H1 (cell line): ENCODE results near the gene PPP1R15B. TPM values are rescaled to one million over a fixed set of nuclear protein-coding genes. Genes with fewer than 3 reads are reported as not detected.

Source experiments
- CTCF ChIA-PET: fragments of 300-600 bp; sonication (Branson Sonifier 250); formaldehyde crosslinking; loops from one replicate; lab custom pipeline; 2021; ENCODE audit not compliant: partially characterized antibody; lab: Charles Lee
- POLR2A ChIA-PET: fragments of 300-600 bp; sonication (Branson Sonifier 250); formaldehyde crosslinking; loops from one replicate; lab custom pipeline; 2021; ENCODE audit warnings: inconsistent platforms; ENCODE audit not compliant: partially characterized antibody; lab: Charles Lee
- DNase-seq, 2 experiments: peaks; one replicate each; pipeline versions ENCODE4 v3.0.0 to v3.0.0-alpha.2; 2010 to 2022; ENCODE audit warnings: low spot score in 2 of 2, low read depth in 1 of 2, mixed read lengths in 1 of 2
- FAIRE-seq: peaks from 2 replicates; lab custom pipeline; 2011; peaks lifted over from hg19 to GRCh38; lab: Jason Lieb, UNC
- H2AFZ ChIP-seq: 2 replicates; pipeline ENCODE4 v1.8.1; 2012; ENCODE audit warnings: low read length, inconsistent platforms
- H2AK5ac ChIP-seq: 2 replicates; pipeline ENCODE4 v1.6.1; 2013; ENCODE audit warnings: low read depth, low read length
- H2BK120ac ChIP-seq: replicated peaks from 2 replicates; pipeline ENCODE3; 2013; ENCODE audit warnings: low read depth, low read length, inconsistent platforms
- H2BK12ac ChIP-seq: 2 replicates; pipeline ENCODE4 v1.6.1; 2013; ENCODE audit warnings: low read depth, low read length
- H2BK15ac ChIP-seq: 2 replicates; pipeline ENCODE4 v1.6.1; 2013; ENCODE audit warnings: low read length
- H2BK20ac ChIP-seq: 2 replicates; pipeline ENCODE4 v1.6.1; 2013; ENCODE audit warnings: low read length
- H2BK5ac ChIP-seq: 2 replicates; pipeline ENCODE4 v1.6.1; 2013; ENCODE audit warnings: low read depth, low read length
- H3K14ac ChIP-seq: 2 replicates; pipeline ENCODE4 v1.6.1; 2013; ENCODE audit warnings: inconsistent platforms; ENCODE audit not compliant: insufficient read length
- H3K18ac ChIP-seq: 2 replicates; pipeline ENCODE4 v1.6.1; 2013; ENCODE audit warnings: low read length; ENCODE audit errors: extremely low read depth
- H3K23ac ChIP-seq: 2 replicates; pipeline ENCODE4 v1.6.1; 2013; ENCODE audit warnings: inconsistent platforms; ENCODE audit not compliant: insufficient read length
- H3K23me2 ChIP-seq: 2 replicates; pipeline ENCODE4 v1.6.1; 2013; ENCODE audit warnings: low read depth, low read length
- H3K27ac ChIP-seq: 2 replicates; pipeline ENCODE4 v1.6.1; 2011; ENCODE audit warnings: low read depth, low read length, inconsistent platforms
- H3K27me3 ChIP-seq, 4 experiments: replicated peaks in 1 of 4; 1 replicate in 1 of 4; 2 replicates in 3 of 4; pipeline versions ENCODE4 v1.6.1 to v1.8.1; 2011 to 2013; ENCODE audit warnings: low read length in 3 of 4, mild to moderate bottlenecking in 3 of 4, inconsistent platforms in 2 of 4, mixed read lengths in 2 of 4, moderate library complexity in 1 of 4; ENCODE audit not compliant: control insufficient read depth in 3 of 4, insufficient read depth in 3 of 4; ENCODE audit errors: extremely low read depth in 1 of 4
- H3K36me3 ChIP-seq, 4 experiments: 2 replicates each; pipeline versions ENCODE4 v1.6.1 to v1.8.1; 2011 to 2013; ENCODE audit warnings: mild to moderate bottlenecking in 4 of 4, low read length in 3 of 4, moderate library complexity in 2 of 4, control low read depth in 1 of 4, inconsistent platforms in 1 of 4; ENCODE audit not compliant: insufficient read depth in 4 of 4, control insufficient read depth in 2 of 4
- H3K4ac ChIP-seq: replicated peaks from 2 replicates; pipeline ENCODE3; 2013; ENCODE audit warnings: low read length, low read depth, mixed read lengths, inconsistent platforms; ENCODE audit not compliant: insufficient read length
- H3K4me1 ChIP-seq, 4 experiments: replicated peaks in 1 of 4; 1 replicate in 1 of 4; 2 replicates in 3 of 4; pipeline versions ENCODE4 v1.6.1 to v1.8.1; 2011 to 2013; ENCODE audit warnings: low read length in 3 of 4, inconsistent platforms in 2 of 4, mixed read lengths in 1 of 4; ENCODE audit not compliant: insufficient read depth in 4 of 4, control insufficient read depth in 3 of 4
- H3K4me2 ChIP-seq, 2 experiments: 2 replicates each; pipeline versions ENCODE4 v1.6.1 to v1.8.1; 2011 to 2013; ENCODE audit warnings: low read depth in 2 of 2, low read length in 2 of 2, control low read depth in 1 of 2, inconsistent platforms in 1 of 2, mild to moderate bottlenecking in 1 of 2; ENCODE audit not compliant: insufficient read depth in 1 of 2
- H3K4me3 ChIP-seq, 4 experiments: fragments of 200-600, 300-600 bp in 1 of 4; sonication (generic), shearing (Covaris generic), sonication (Bioruptor Twin) in 1 of 4; 2 replicates each; pipeline versions ENCODE4 v1.5.1 to v1.8.1; 2011 to 2016; ENCODE audit warnings: low read length in 4 of 4, low read depth in 3 of 4, control low read depth in 2 of 4, inconsistent platforms in 2 of 4, mild to moderate bottlenecking in 2 of 4, mixed read lengths in 1 of 4, moderate library complexity in 1 of 4; ENCODE audit not compliant: insufficient read depth in 2 of 4; ENCODE audit errors: extremely low read depth in 1 of 4
- H3K56ac ChIP-seq: replicated peaks from 2 replicates; pipeline ENCODE3; 2013; ENCODE audit warnings: low read depth, mild to moderate bottlenecking, mixed read lengths, low read length, inconsistent platforms; ENCODE audit not compliant: insufficient read length
- H3K79me1 ChIP-seq: 2 replicates; pipeline ENCODE4 v1.6.1; 2013; ENCODE audit warnings: low read depth, low read length, control low read depth
- H3K79me2 ChIP-seq, 2 experiments: 2 replicates each; pipeline versions ENCODE4 v1.6.1 to v1.8.1; 2012 to 2013; ENCODE audit warnings: low read length in 2 of 2, mild to moderate bottlenecking in 2 of 2, inconsistent platforms in 1 of 2; ENCODE audit not compliant: insufficient read depth in 2 of 2, control insufficient read depth in 1 of 2
- H3K9ac ChIP-seq, 4 experiments: replicated peaks in 1 of 4; 1 replicate in 1 of 4; 2 replicates in 3 of 4; pipeline versions ENCODE4 v1.6.1 to v1.8.1; 2011 to 2013; ENCODE audit warnings: low read depth in 3 of 4, low read length in 3 of 4, control low read depth in 2 of 4, mild to moderate bottlenecking in 2 of 4, moderate library complexity in 2 of 4, inconsistent platforms in 1 of 4; ENCODE audit errors: extremely low read depth in 1 of 4
- H3K9me3 ChIP-seq, 2 experiments: 2 replicates each; pipeline versions ENCODE4 v1.6.1 to v1.8.1; 2012 to 2013; ENCODE audit warnings: mild to moderate bottlenecking in 2 of 2, moderate library complexity in 2 of 2, control low read depth in 1 of 2, inconsistent platforms in 1 of 2, low read depth in 1 of 2, low read length in 1 of 2, mixed read lengths in 1 of 2; ENCODE audit not compliant: insufficient read depth in 2 of 2
- H4K20me1 ChIP-seq, 2 experiments: replicated peaks in 1 of 2; 2 replicates each; pipeline versions ENCODE3 to v1.8.1; 2011 to 2013; ENCODE audit warnings: inconsistent platforms in 2 of 2, low read length in 2 of 2, mild to moderate bottlenecking in 1 of 2; ENCODE audit not compliant: insufficient read depth in 2 of 2, control insufficient read depth in 1 of 2
- H4K5ac ChIP-seq: 2 replicates; pipeline ENCODE4 v1.6.1; 2013; ENCODE audit warnings: low read length, low read depth, mixed read lengths, inconsistent platforms; ENCODE audit not compliant: insufficient read length
- H4K8ac ChIP-seq: 2 replicates; pipeline ENCODE4 v1.8.0; 2013; ENCODE audit warnings: mild to moderate bottlenecking, moderate library complexity, low read length, inconsistent platforms; ENCODE audit not compliant: insufficient read depth; ENCODE audit errors: extremely low read depth
- H4K91ac ChIP-seq: replicated peaks from 2 replicates; pipeline ENCODE3; 2013; ENCODE audit warnings: low read length, mixed read lengths, inconsistent platforms; ENCODE audit not compliant: insufficient read length
- ASH2L ChIP-seq: fragments of 200-600, 300-600 bp; sonication (generic); IDR thresholded peaks from one replicate; pipeline ENCODE4 v1.7.1; 2017; ENCODE audit warnings: low read length
- EGR1 ChIP-seq: IDR thresholded peaks from 2 replicates; pipeline ENCODE4 v1.6.1; 2011; ENCODE audit warnings: low read depth, low read length, borderline replicate concordance
- PHF8 ChIP-seq: fragments of 200-600 bp; sonication (generic); conservative IDR thresholded peaks from 2 replicates; pipeline ENCODE4 v1.7.1; 2012; ENCODE audit warnings: low read depth, mild to moderate bottlenecking, inconsistent platforms, low read length, moderate library complexity
- SP1 ChIP-seq: IDR thresholded peaks from 2 replicates; pipeline ENCODE4 v1.6.1; 2011; ENCODE audit warnings: low read depth, low read length
- TAF1 ChIP-seq: IDR thresholded peaks from 2 replicates; pipeline ENCODE4 v1.6.1; 2011; ENCODE audit warnings: mild to moderate bottlenecking, low read depth, low read length
- TCF12 ChIP-seq: IDR thresholded peaks from 2 replicates; pipeline ENCODE4 v1.6.1; 2011; ENCODE audit warnings: low read depth, mild to moderate bottlenecking, low read length
- WGBS, 2 experiments: shearing (Covaris generic) in 1 of 2; methylation state at CpG; one replicate each; pipeline versions ENCODE4 v1.1.6 to v1.1.7; 2013 to 2015; ENCODE audit warnings: low lambda C conversion rate in 2 of 2, mixed read lengths in 2 of 2, inconsistent platforms in 1 of 2, low coverage in 1 of 2, missing lambda C conversion rate in 1 of 2; ENCODE audit not compliant: insufficient replicate concordance in 2 of 2, insufficient coverage in 1 of 2, insufficient read length in 1 of 2; ENCODE audit errors: extremely low coverage in 1 of 2, missing lambda C conversion rate in 1 of 2; 5-methylcytosine and 5-hydroxymethylcytosine counted together
- polyA plus RNA-seq, 7 experiments: library from polyadenylated mRNA; depleted of rRNA in 3 of 7; stranded (reverse) in 5 of 7; unstranded in 2 of 7; fragments of >200 nt in 5 of 7; fragments of 200-250 nt in 2 of 7; gene quantifications; 1 replicate in 5 of 7; 2 replicates in 1 of 7; 4 replicates in 1 of 7; pipeline versions ENCODE4 v1.2.1 to v1.2.3, GENCODE V29; 2011 to 2013; ENCODE audit warnings: missing spikeins in 2 of 7, mixed read lengths in 2 of 7
- total RNA-seq: library from RNA; stranded (reverse); fragmentation: NEBNext Ultra II Directional; extraction: Animal tissue kit (Norgen Biotek cat#: 25700); gene quantifications from 2 replicates; pipeline ENCODE4 v1.2.1, GENCODE V29; 2021
- TF ChIP-seq, protein P1 (sequence below): IDR thresholded peaks from 2 replicates; pipeline ENCODE4 v1.6.1; 2011; ENCODE audit warnings: low read length, improper control_type of control experiment
- TF ChIP-seq, protein P2 (sequence below): IDR thresholded peaks from 2 replicates; pipeline ENCODE4 v1.6.1; 2011; ENCODE audit warnings: low read depth, mild to moderate bottlenecking, low read length; ENCODE audit not compliant: insufficient read depth
- TF ChIP-seq, protein P3 (sequence below): IDR thresholded peaks from 2 replicates; pipeline ENCODE4 v1.6.1; 2012; ENCODE audit warnings: inconsistent platforms

PPP1R15B gene
- total and polyA plus RNA-seq, 2 of the 8 experiments (the other 6 are each of a cell fraction or from before 2014, with no cell fraction given) = 14.4 to 72.2 TPM

DNA sequence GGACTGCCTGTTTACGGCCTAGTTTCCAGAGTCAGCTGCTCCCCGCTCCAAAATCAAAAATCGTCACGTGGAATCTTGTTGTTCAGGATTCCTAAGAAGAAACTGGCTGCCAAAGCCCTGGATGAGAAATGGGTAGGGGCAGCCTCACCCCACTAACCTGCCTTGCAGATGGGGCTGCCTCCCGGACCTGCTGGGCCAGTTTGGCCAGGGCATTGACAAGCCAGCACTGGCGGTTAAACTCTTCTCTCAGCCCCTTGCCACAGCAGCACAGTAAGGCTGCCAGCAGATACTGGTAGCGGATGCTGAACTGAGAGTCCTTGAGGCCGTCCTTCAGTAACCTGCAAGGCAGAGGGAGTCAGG, 31.6 kb upstream of the PPP1R15B start:
- Histone ChIP-seq H3K79me1 (no peaks in the 10 kb centered on the region; the same call in 1 of the 2 replicates), H2AFZ (no peak overlapping the region), H3K79me2 (no peaks in the 10 kb centered on the region), H3K18ac (no peak overlapping the region), H4K5ac (no peak overlapping the region), H3K56ac (no peak overlapping the region), H3K4ac (no peak overlapping the region), H3K36me3 (peaks cover 4 to 20% (median 12%) of the 10 kb centered on the region in 4 experiments; a peak in 7 of 8 replicates), H2BK20ac (no peak overlapping the region), H2BK15ac (no peak overlapping the region), H3K4me1 (peaks cover 0 to 6% (median 4%) of the 10 kb centered on the region in 4 experiments; a peak in 6 of 7 replicates), H3K4me3 (no peak overlapping the region), H2BK5ac (no peak overlapping the region), H3K9me3 (no peaks in the 10 kb centered on the region), H3K9ac (no peak overlapping the region), H2AK5ac (no peak overlapping the region), H4K20me1 (peaks cover 2 to 3% of the 10 kb centered on the region in 2 experiments), H2BK120ac (no peak overlapping the region), H3K23ac (no peak overlapping the region), H3K27me3 (no peaks in the 10 kb centered on the region), H3K14ac (no peak overlapping the region), H2BK12ac (no peak overlapping the region), H3K4me2 (no peak overlapping the region), H3K27ac (no peak overlapping the region), H3K23me2 (no peaks in the 10 kb centered on the region), H4K91ac (no peak overlapping the region), H4K8ac (no peak overlapping the region)
- POLR2A ChIA-PET = interaction anchor here (1.2 kb wide), 1 partner anchor 54 kb away, joined by 3 read pairs; no protein-coding TSS in a partner anchor
- CTCF ChIA-PET = interaction anchor here (0.8 to 47.3 kb wide), 8 partner anchors 10 to 236 kb away, joined by 3 to 2124 read pairs (median 6); partner anchors contain the start of genes MDM4 and PIK3C2B
- no peak for FAIRE-seq
- no peak for DNase-seq
- WGBS, 2 experiments = 95% methylated on average over 8 of the region's 8 CpGs; no CpG with 5 or more reads in 1 of the 2 experiments
- no peak for TF ChIP-seq TCF12
- no peak for TF ChIP-seq TAF1
- TF ChIP-seq SP1 = no peak
- TF ChIP-seq, protein P1, sequence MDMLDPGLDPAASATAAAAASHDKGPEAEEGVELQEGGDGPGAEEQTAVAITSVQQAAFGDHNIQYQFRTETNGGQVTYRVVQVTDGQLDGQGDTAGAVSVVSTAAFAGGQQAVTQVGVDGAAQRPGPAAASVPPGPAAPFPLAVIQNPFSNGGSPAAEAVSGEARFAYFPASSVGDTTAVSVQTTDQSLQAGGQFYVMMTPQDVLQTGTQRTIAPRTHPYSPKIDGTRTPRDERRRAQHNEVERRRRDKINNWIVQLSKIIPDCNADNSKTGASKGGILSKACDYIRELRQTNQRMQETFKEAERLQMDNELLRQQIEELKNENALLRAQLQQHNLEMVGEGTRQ = no peak
- TF ChIP-seq EGR1 = no peak
- TF ChIP-seq PHF8 = no peak
- TF ChIP-seq, protein P2, sequence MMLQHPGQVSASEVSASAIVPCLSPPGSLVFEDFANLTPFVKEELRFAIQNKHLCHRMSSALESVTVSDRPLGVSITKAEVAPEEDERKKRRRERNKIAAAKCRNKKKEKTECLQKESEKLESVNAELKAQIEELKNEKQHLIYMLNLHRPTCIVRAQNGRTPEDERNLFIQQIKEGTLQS = no peak
- TF ChIP-seq ASH2L = no peak
- TF ChIP-seq, protein P3, sequence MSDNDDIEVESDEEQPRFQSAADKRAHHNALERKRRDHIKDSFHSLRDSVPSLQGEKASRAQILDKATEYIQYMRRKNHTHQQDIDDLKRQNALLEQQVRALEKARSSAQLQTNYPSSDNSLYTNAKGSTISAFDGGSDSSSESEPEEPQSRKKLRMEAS = no peak
